SU-DHL-6 (cell line): ENCODE data around the gene FBRSL1.

Experiments
- EZH2phosphoT487 ChIP-seq: fragments of 200-600 bp; sonication (generic), shearing (Covaris generic); conservative IDR thresholded peaks from 2 replicates; pipeline ENCODE4 v1.6.1; 2018; ENCODE audit warnings: mild to moderate bottlenecking, antibody characterized with exemption, low read length, moderate library complexity, mixed read lengths
- TF ChIP-seq, protein P1 (sequence below): fragments of 200-600 bp; sonication (generic); IDR thresholded peaks from one replicate; pipeline ENCODE4 v1.5.1; 2017; ENCODE audit warnings: antibody characterized with exemption, mild to moderate bottlenecking, low read length, moderate library complexity; ENCODE audit not compliant: insufficient read depth, poor library complexity, severe bottlenecking

DNA sequence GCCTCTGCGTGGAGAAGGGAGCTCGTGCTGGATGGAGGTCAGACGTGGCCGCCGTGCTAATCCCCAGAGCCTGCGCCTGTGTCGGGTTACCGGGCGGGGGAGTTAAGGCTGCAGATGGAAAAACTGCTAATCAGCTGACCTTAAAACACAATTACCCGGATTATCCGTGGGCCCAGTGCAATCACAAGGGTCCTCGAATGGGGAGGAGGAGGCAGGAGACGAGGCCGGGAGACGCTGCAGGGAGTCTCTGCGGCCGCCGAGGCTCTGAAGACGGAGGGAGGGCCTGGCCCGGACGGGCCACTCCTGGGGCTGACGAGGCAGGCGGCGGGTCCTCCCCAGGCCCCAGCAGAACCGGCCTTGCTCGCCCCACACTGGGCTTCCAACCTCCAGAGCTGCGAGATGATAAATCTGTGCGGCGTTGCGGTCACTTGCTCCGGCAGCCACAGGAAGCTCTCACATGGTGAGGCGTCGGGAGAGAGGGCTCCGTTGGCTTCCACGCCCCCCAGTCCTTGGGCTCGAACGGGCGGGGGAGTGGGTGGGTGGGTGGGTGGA, 32.9 kb upstream of the FBRSL1 start:
- TF ChIP-seq, protein P1, sequence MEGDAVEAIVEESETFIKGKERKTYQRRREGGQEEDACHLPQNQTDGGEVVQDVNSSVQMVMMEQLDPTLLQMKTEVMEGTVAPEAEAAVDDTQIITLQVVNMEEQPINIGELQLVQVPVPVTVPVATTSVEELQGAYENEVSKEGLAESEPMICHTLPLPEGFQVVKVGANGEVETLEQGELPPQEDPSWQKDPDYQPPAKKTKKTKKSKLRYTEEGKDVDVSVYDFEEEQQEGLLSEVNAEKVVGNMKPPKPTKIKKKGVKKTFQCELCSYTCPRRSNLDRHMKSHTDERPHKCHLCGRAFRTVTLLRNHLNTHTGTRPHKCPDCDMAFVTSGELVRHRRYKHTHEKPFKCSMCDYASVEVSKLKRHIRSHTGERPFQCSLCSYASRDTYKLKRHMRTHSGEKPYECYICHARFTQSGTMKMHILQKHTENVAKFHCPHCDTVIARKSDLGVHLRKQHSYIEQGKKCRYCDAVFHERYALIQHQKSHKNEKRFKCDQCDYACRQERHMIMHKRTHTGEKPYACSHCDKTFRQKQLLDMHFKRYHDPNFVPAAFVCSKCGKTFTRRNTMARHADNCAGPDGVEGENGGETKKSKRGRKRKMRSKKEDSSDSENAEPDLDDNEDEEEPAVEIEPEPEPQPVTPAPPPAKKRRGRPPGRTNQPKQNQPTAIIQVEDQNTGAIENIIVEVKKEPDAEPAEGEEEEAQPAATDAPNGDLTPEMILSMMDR, result no peak
- no peak for TF ChIP-seq EZH2phosphoT487
